AG04449 (cell line): ENCODE results near the gene RXFP1.
"Not testable (repeated sequence)": the region's sequence is repeated elsewhere in the genome, so short reads cannot be mapped to it uniquely, and the experiment has no call there.

ENCODE experiments used
- CTCF ChIA-PET: fragments of 350-600 bp; formaldehyde crosslinking; extraction: SDS; loops from one replicate; lab custom pipeline; 2021; ENCODE audit warnings: antibody characterized with exemption; lab: Yijun Ruan, JAX
- POLR2A ChIA-PET: fragments of 400-600, 350-600 bp; formaldehyde crosslinking; extraction: SDS; loops from one replicate; lab custom pipeline; 2020; ENCODE audit warnings: antibody characterized with exemption, inconsistent platforms; lab: Yijun Ruan, JAX
- DNase-seq: peaks from one replicate; pipeline ENCODE4 v3.0.0-alpha.2; 2010; ENCODE audit warnings: low read depth, low spot score
- H3K4me3 ChIP-seq: 2 replicates; pipeline ENCODE4 v1.5.1; 2011; ENCODE audit warnings: low read depth, mild to moderate bottlenecking, control low read depth, low read length
- CTCF ChIP-seq: IDR thresholded peaks from one replicate; pipeline ENCODE4 v1.5.1; 2011; ENCODE audit warnings: mild to moderate bottlenecking, moderate library complexity, low read length, control low read depth, inconsistent platforms; ENCODE audit not compliant: insufficient read depth; ENCODE audit errors: missing control alignments

The RXFP1 gene

GRCh38 chr4:158649111-158649680 lies 127.5 kb downstream of the RXFP1 start:
- ChIA-PET POLR2A (no interaction called here), CTCF (no interaction called here)
- H3K4me3 ChIP-seq: no peak overlapping the region
- no peak for DNase-seq
- TF ChIP-seq CTCF: no peak

- ChIA-PET POLR2A (no interaction called here), CTCF (interaction anchor here (0.8 to 1.6 kb wide), 2 partner anchors 16 to 398 kb away, joined by 3 to 4 read pairs; no protein-coding TSS in a partner anchor)
- no peak overlapping the region for H3K4me3 ChIP-seq
- DNase-seq: no peak
- TF ChIP-seq CTCF: no peak
Observed at GRCh38 chr4:158652920-158653319, 131.2 kb downstream of the RXFP1 start.

- ChIA-PET CTCF (no interaction called here), POLR2A (no interaction called here)
- no peak overlapping the region for H3K4me3 ChIP-seq
- TF ChIP-seq CTCF: no peak
- no peak for DNase-seq
Observed at GRCh38 chr4:158656439-158656838, 134.8 kb downstream of the RXFP1 start.

- TF ChIP-seq CTCF: no peak
- ChIA-PET CTCF (interaction anchor here (1.0 to 1.2 kb wide), 2 partner anchors 10 to 19 kb away, joined by 3 to 4 read pairs; no protein-coding TSS in a partner anchor), POLR2A (interaction anchor here (0.6 kb wide), 1 partner anchor 1646 kb away, joined by 3 read pairs; no protein-coding TSS in a partner anchor)
- no peak overlapping the region for H3K4me3 ChIP-seq
- DNase-seq: no peak
Observed at GRCh38 chr4:158657291-158657690, 135.6 kb downstream of the RXFP1 start.

- CTCF ChIA-PET: not testable (repeated sequence)
Observed at GRCh38 chr4:158663255-158663654, 141.6 kb downstream of the RXFP1 start.

GRCh38 chr4:158663707-158664625 lies 142.3 kb downstream of the RXFP1 start:
- CTCF ChIA-PET, H3K4me3 ChIP-seq, POLR2A ChIA-PET, DNase-seq: not testable (repeated sequence)

More at GRCh38 chr4:158663255-158663654, 141.6 kb downstream of the RXFP1 start:
- POLR2A ChIA-PET, H3K4me3 ChIP-seq, DNase-seq: not testable (repeated sequence)

- no peak for DNase-seq
- CTCF ChIA-PET: interaction anchor here (1.4 kb wide), 1 partner anchor 9 kb away, joined by 5 read pairs; no protein-coding TSS in a partner anchor
- POLR2A ChIA-PET: no interaction called here
- no peak for TF ChIP-seq CTCF
- H3K4me3 ChIP-seq: no peak overlapping the region
Observed at GRCh38 chr4:158664806-158665205, 143.1 kb downstream of the RXFP1 start.
